Peyer's patch (tissue), 4 donors: Measurements from ENCODE around the gene SERINC5. TPM values are rescaled to one million over a fixed set of nuclear protein-coding genes. Genes with fewer than 3 reads are reported as not detected.
"Not testable (repeated sequence)": the region's sequence is repeated elsewhere in the genome, so short reads cannot be mapped to it uniquely, and the experiment has no call there.

Experiments
- DNase-seq, 3 donors: peaks; one replicate each; pipeline ENCODE4 v3.0.0-alpha.2; 2017 to 2019
- H3K27ac ChIP-seq, 4 donors: fragments of 200-600 bp; sonication (generic); one replicate each; pipeline ENCODE4 v1.5.1; 2016 to 2019
- H3K27me3 ChIP-seq, 2 donors: fragments of 200-600 bp; sonication (generic); one replicate each; pipeline ENCODE4 v1.5.1; 2019
- H3K36me3 ChIP-seq, 3 donors: fragments of 200-600 bp; sonication (generic); one replicate each; pipeline ENCODE4 v1.5.1; 2016 to 2019
- H3K4me1 ChIP-seq, 4 donors: fragments of 200-600 bp; sonication (generic); one replicate each; pipeline ENCODE4 v1.5.1; 2016 to 2019
- H3K4me3 ChIP-seq, 4 donors: fragments of 200-600 bp; sonication (generic); 1 replicate in 3 of 4; 2 replicates in 1 of 4; pipeline ENCODE4 v1.5.1; 2016 to 2019; ENCODE audit warnings: mild to moderate bottlenecking in 1 of 4
- H3K9me3 ChIP-seq, 4 donors: fragments of 200-600 bp; sonication (generic); one replicate each; pipeline ENCODE4 v1.5.1; 2016 to 2019; ENCODE audit warnings: mild to moderate bottlenecking in 1 of 4
- CTCF ChIP-seq, 6 experiments: fragments of 450-650 bp in 4 of 6; fragments of 200-600 bp in 2 of 6; sonication (generic) in 1 of 6; IDR thresholded peaks; one replicate each; pipeline ENCODE4 v1.5.1; 2017 to 2019; ENCODE audit warnings: antibody characterized with exemption in 6 of 6, mild to moderate bottlenecking in 3 of 6, moderate library complexity in 1 of 6
- POLR2A ChIP-seq, 2 donors: fragments of 450-650 bp; IDR thresholded peaks; one replicate each; pipeline ENCODE4 v1.5.1; 2017; ENCODE audit warnings: antibody characterized with exemption in 2 of 2, mild to moderate bottlenecking in 2 of 2, moderate library complexity in 2 of 2
- total RNA-seq, 4 donors: library from RNA; depleted of rRNA; stranded (reverse); fragments of >200 nt; gene quantifications; one replicate each; pipeline ENCODE4 v1.1.0, GENCODE V29; 2016

Gene SERINC5
- total RNA-seq, 4 donors from 2014 or later, result 22.3 to 40.9 (median 30.3) TPM

GRCh38 chr5:80184235-80185023, 71.4 kb downstream of the SERINC5 start:
- no peak for TF ChIP-seq POLR2A (IDR thresholded peaks at IDR 0.05)
- no peak for TF ChIP-seq CTCF (IDR thresholded peaks at IDR 0.05)
- Histone ChIP-seq H3K9me3 (no peaks in the 10 kb centered on the region), H3K4me1 (peaks cover 0 to 70% (median 21%) of the 10 kb centered on the region in 4 donors), H3K27me3 (no peaks in the 10 kb centered on the region), H3K27ac (peak overlapping the region in 3 of 4 donors; percentile 26 to 66 (median 49)), H3K36me3 (no peaks in the 10 kb centered on the region), H3K4me3 (no peak overlapping the region)
- DNase-seq, result no peak

GRCh38 chr5:80183728-80184234, 72.1 kb downstream of the SERINC5 start:
- H3K4me3 ChIP-seq, H3K36me3 ChIP-seq, H3K9me3 ChIP-seq, H3K27me3 ChIP-seq: not testable (repeated sequence)
- DNase-seq, result peak in 1 of 3 donors; percentile 48
- Histone ChIP-seq H3K27ac (peak overlapping the region in 3 of 4 donors; percentile 49 to 66 (median 53)), H3K4me1 (peaks cover 0 to 70% (median 21%) of the 10 kb centered on the region in 4 donors)

- DNase-seq, result no peak
- Histone ChIP-seq H3K9me3 (no peaks in the 10 kb centered on the region), H3K4me3 (no peak overlapping the region), H3K27ac (peak overlapping the region in 3 of 4 donors; percentile 49 to 66 (median 53)), H3K27me3 (no peaks in the 10 kb centered on the region), H3K4me1 (peaks cover 0 to 70% (median 21%) of the 10 kb centered on the region in 4 donors), H3K36me3 (no peaks in the 10 kb centered on the region)
- TF ChIP-seq CTCF (IDR thresholded peaks at IDR 0.05), result no peak
- no peak for TF ChIP-seq POLR2A (IDR thresholded peaks at IDR 0.05)
Observed at GRCh38 chr5:80182809-80183580, 72.9 kb downstream of the SERINC5 start.

GRCh38 chr5:80181618-80182211, 74.1 kb downstream of the SERINC5 start:
- H3K27me3 ChIP-seq, result no peaks in the 10 kb centered on the region
- H3K9me3 ChIP-seq, result no peaks in the 10 kb centered on the region
- H3K4me1 ChIP-seq, result peaks cover 0 to 58% (median 20%) of the 10 kb centered on the region in 4 donors
- TF ChIP-seq CTCF (IDR thresholded peaks at IDR 0.05) (no peak), POLR2A (IDR thresholded peaks at IDR 0.05) (no peak)
- H3K36me3 ChIP-seq, result peaks cover 0 to 4% (median 0%) of the 10 kb centered on the region in 3 donors
- peak overlapping the region; percentile 47 to 76 (median 66) for H3K27ac ChIP-seq
- DNase-seq, result peak; percentile 74 to 90 (median 81)
- H3K4me3 ChIP-seq, result no peak overlapping the region

GRCh38 chr5:80177236-80177635, 78.6 kb downstream of the SERINC5 start:
- Histone ChIP-seq H3K4me3 (no peak overlapping the region), H3K36me3 (peaks cover 0 to 24% (median 0%) of the 10 kb centered on the region in 3 donors), H3K4me1 (peaks cover 0 to 24% (median 9%) of the 10 kb centered on the region in 4 donors), H3K27me3 (no peaks in the 10 kb centered on the region), H3K9me3 (no peaks in the 10 kb centered on the region), H3K27ac (no peak overlapping the region)
- TF ChIP-seq CTCF (IDR thresholded peaks at IDR 0.05), result no peak
- TF ChIP-seq POLR2A (IDR thresholded peaks at IDR 0.05), result no peak
- DNase-seq, result no peak
